Chondrocyte (in vitro differentiated cells): ENCODE data around the gene GRM1. TPM values are rescaled to one million over a fixed set of nuclear protein-coding genes. Genes with fewer than 3 reads are reported as not detected.
A peak's percentile ranks its signal among the peaks of the same experiment; 100 is the strongest.

Source experiments
- DNase-seq: peaks from one replicate; pipeline ENCODE4 v3.0.0; 2021; ENCODE audit warnings: mixed read lengths, low spot score
- H3K27ac Mint-ChIP-seq: one replicate; pipeline ENCODE4 v1.8.0; 2021; ENCODE audit warnings: mild to moderate bottlenecking, moderate library complexity, mixed read lengths; ENCODE audit not compliant: unreplicated experiment
- H3K27me3 Mint-ChIP-seq: 2 replicates; pipeline ENCODE4 v1.8.0; 2021; ENCODE audit warnings: low read depth, mixed read lengths
- H3K36me3 Mint-ChIP-seq: 2 replicates; pipeline ENCODE4 v1.8.0; 2021; ENCODE audit warnings: low read depth, mixed read lengths
- H3K4me1 Mint-ChIP-seq: 2 replicates; pipeline ENCODE4 v1.8.0; 2021; ENCODE audit warnings: low read depth, mild to moderate bottlenecking, mixed read lengths
- H3K4me3 Mint-ChIP-seq: one replicate; pipeline ENCODE4 v1.8.0; 2021; ENCODE audit warnings: mild to moderate bottlenecking, moderate library complexity, mixed read lengths; ENCODE audit not compliant: unreplicated experiment
- H3K9me3 Mint-ChIP-seq: 2 replicates; pipeline ENCODE4 v1.8.0; 2021; ENCODE audit warnings: low read depth, mixed read lengths
- CTCF ChIP-seq: fragments of 200-600 bp; sonication (generic); IDR thresholded peaks from 2 replicates; pipeline ENCODE4 v1.5.0; 2021; ENCODE audit warnings: antibody characterized with exemption, mild to moderate bottlenecking, moderate library complexity
- total RNA-seq: library from RNA; stranded (reverse); gene quantifications from 3 replicates; pipeline ENCODE4 v1.2.1, GENCODE V29; 2021

GRM1 gene
- total RNA-seq, 1 donor from 2014 or later: not detected

- no peaks in the 10 kb centered on the region for H3K4me1 Mint-ChIP-seq
- no peaks in the 10 kb centered on the region for H3K27me3 Mint-ChIP-seq
- no peak for DNase-seq
- H3K27ac Mint-ChIP-seq: no peak overlapping the region
- no peaks in the 10 kb centered on the region for H3K9me3 Mint-ChIP-seq
- no peaks in the 10 kb centered on the region for H3K36me3 Mint-ChIP-seq
- no peak for TF ChIP-seq CTCF
- no peak overlapping the region for H3K4me3 Mint-ChIP-seq
Measured at GRCh38 chr6:146352163-146352562, 323.3 kb downstream of the GRM1 start.

GRCh38 chr6:146354451-146354850 lies 325.6 kb downstream of the GRM1 start:
- no peak overlapping the region for H3K4me3 Mint-ChIP-seq
- peaks cover 18% of the 10 kb centered on the region for H3K4me1 Mint-ChIP-seq
- DNase-seq: no peak
- TF ChIP-seq CTCF: no peak
- no peaks in the 10 kb centered on the region for H3K27me3 Mint-ChIP-seq
- no peak overlapping the region for H3K27ac Mint-ChIP-seq
- H3K9me3 Mint-ChIP-seq: no peaks in the 10 kb centered on the region
- H3K36me3 Mint-ChIP-seq: no peaks in the 10 kb centered on the region

GRCh38 chr6:146355521-146356100 lies 326.7 kb downstream of the GRM1 start:
- no peak for DNase-seq
- Mint-ChIP-seq H3K27ac (no peak overlapping the region), H3K27me3 (no peaks in the 10 kb centered on the region), H3K4me3 (no peak overlapping the region), H3K9me3 (no peaks in the 10 kb centered on the region), H3K4me1 (peaks cover 18% of the 10 kb centered on the region), H3K36me3 (no peaks in the 10 kb centered on the region)
- no peak for TF ChIP-seq CTCF

- H3K9me3 Mint-ChIP-seq: no peaks in the 10 kb centered on the region
- peak overlapping the region; percentile 74 for H3K27ac Mint-ChIP-seq
- H3K4me1 Mint-ChIP-seq: peaks cover 24% of the 10 kb centered on the region
- H3K4me3 Mint-ChIP-seq: no peak overlapping the region
- H3K27me3 Mint-ChIP-seq: no peaks in the 10 kb centered on the region
- TF ChIP-seq CTCF: no peak
- DNase-seq: no peak
- no peaks in the 10 kb centered on the region for H3K36me3 Mint-ChIP-seq
Measured at GRCh38 chr6:146357578-146358430, 328.9 kb downstream of the GRM1 start.

GRCh38 chr6:146358431-146359046 lies 329.7 kb downstream of the GRM1 start:
- no peaks in the 10 kb centered on the region for H3K27me3 Mint-ChIP-seq
- H3K4me1 Mint-ChIP-seq: peaks cover 24% of the 10 kb centered on the region
- peak overlapping the region; percentile 80 for H3K27ac Mint-ChIP-seq
- H3K4me3 Mint-ChIP-seq: no peak overlapping the region
- TF ChIP-seq CTCF: no peak
- no peak for DNase-seq
- H3K36me3 Mint-ChIP-seq: no peaks in the 10 kb centered on the region
- H3K9me3 Mint-ChIP-seq: no peaks in the 10 kb centered on the region
